H9 (cell line): Measurements from ENCODE around the gene GREB1L. TPM values are rescaled to one million over a fixed set of nuclear protein-coding genes. Genes with fewer than 3 reads are reported as not detected.

Experiments used
- DNase-seq: peaks from one replicate; pipeline ENCODE4 v3.0.0-alpha.2; 2017
- H2AFZ ChIP-seq: one replicate; pipeline ENCODE4 v1.6.1; 2013; ENCODE audit warnings: mild to moderate bottlenecking, low read length, control low read depth, moderate library complexity
- H2AK5ac ChIP-seq: 2 replicates; pipeline ENCODE4 v1.6.1; 2013; ENCODE audit warnings: low read length, control low read depth, mixed read lengths; ENCODE audit not compliant: insufficient read length
- H2BK120ac ChIP-seq: one replicate; pipeline ENCODE4 v1.6.1; 2013; ENCODE audit warnings: low read depth, mild to moderate bottlenecking, low read length, control low read depth, inconsistent platforms; ENCODE audit not compliant: poor library complexity, severe bottlenecking
- H2BK12ac ChIP-seq: 2 replicates; pipeline ENCODE4 v1.6.1; 2013; ENCODE audit warnings: low read length, control low read depth, mixed read lengths, low read depth; ENCODE audit not compliant: insufficient read length
- H2BK15ac ChIP-seq: 2 replicates; pipeline ENCODE4 v1.6.1; 2013; ENCODE audit warnings: low read depth, low read length, control low read depth
- H2BK20ac ChIP-seq: one replicate; pipeline ENCODE4 v1.6.1; 2013; ENCODE audit warnings: low read depth, mild to moderate bottlenecking, low read length, control low read depth, inconsistent platforms; ENCODE audit not compliant: poor library complexity, severe bottlenecking
- H2BK5ac ChIP-seq: 2 replicates; pipeline ENCODE4 v1.6.1; 2013; ENCODE audit warnings: low read length, control low read depth, mixed read lengths; ENCODE audit not compliant: insufficient read length
- H3K14ac ChIP-seq: 2 replicates; pipeline ENCODE4 v1.6.1; 2013; ENCODE audit warnings: low read length, control low read depth; ENCODE audit not compliant: insufficient read depth
- H3K18ac ChIP-seq: 2 replicates; pipeline ENCODE4 v1.6.1; 2013; ENCODE audit warnings: low read depth, mild to moderate bottlenecking, mixed read lengths, low read length, control low read depth; ENCODE audit not compliant: insufficient read length
- H3K23ac ChIP-seq: 2 replicates; pipeline ENCODE4 v1.6.1; 2013; ENCODE audit warnings: low read length, control low read depth, mixed read lengths, low read depth; ENCODE audit not compliant: insufficient read length
- H3K23me2 ChIP-seq: 2 replicates; pipeline ENCODE4 v1.6.1; 2013; ENCODE audit warnings: low read depth, mild to moderate bottlenecking, mixed read lengths, low read length, control low read depth; ENCODE audit not compliant: insufficient read length, poor library complexity, severe bottlenecking
- H3K27ac ChIP-seq: 2 replicates; pipeline ENCODE4 v1.5.1; 2013; ENCODE audit warnings: low read length, control low read depth, mixed read lengths, low read depth; ENCODE audit not compliant: insufficient read length
- H3K27me3 ChIP-seq: 2 replicates; pipeline ENCODE4 v1.6.1; 2013; ENCODE audit warnings: low read length, control low read depth, inconsistent platforms; ENCODE audit not compliant: insufficient read depth
- H3K4ac ChIP-seq: 2 replicates; pipeline ENCODE4 v1.6.1; 2013; ENCODE audit warnings: low read depth, mild to moderate bottlenecking, control low read depth, inconsistent platforms, low read length, moderate library complexity
- H3K4me1 ChIP-seq: 2 replicates; pipeline ENCODE4 v1.6.1; 2013; ENCODE audit warnings: low read length, control low read depth, inconsistent platforms; ENCODE audit not compliant: insufficient read depth
- H3K4me2 ChIP-seq: 2 replicates; pipeline ENCODE4 v1.6.1; 2013; ENCODE audit warnings: low read length, control low read depth, mixed read lengths; ENCODE audit not compliant: insufficient read length, insufficient read depth
- H3K56ac ChIP-seq: 2 replicates; pipeline ENCODE4 v1.6.1; 2013; ENCODE audit warnings: low read depth, mild to moderate bottlenecking, mixed read lengths, low read length, control low read depth; ENCODE audit not compliant: insufficient read length
- H3K79me1 ChIP-seq: 2 replicates; pipeline ENCODE4 v1.6.1; 2013; ENCODE audit warnings: low read depth, mild to moderate bottlenecking, moderate library complexity, low read length, control low read depth, inconsistent platforms; ENCODE audit not compliant: insufficient read depth, poor library complexity, severe bottlenecking
- H3K79me2 ChIP-seq: 2 replicates; pipeline ENCODE4 v1.6.1; 2013; ENCODE audit warnings: low read length, control low read depth, inconsistent platforms; ENCODE audit not compliant: insufficient read depth
- H3K9ac ChIP-seq: 2 replicates; pipeline ENCODE4 v1.6.1; 2013; ENCODE audit warnings: low read length, control low read depth, mixed read lengths; ENCODE audit not compliant: insufficient read length; ENCODE audit errors: extremely low read depth
- H3K9me3 ChIP-seq: one replicate; pipeline ENCODE4 v1.6.1; 2013; ENCODE audit warnings: low read depth, low read length, inconsistent platforms; ENCODE audit not compliant: control insufficient read depth
- H3T11ph ChIP-seq: one replicate; pipeline ENCODE4 v1.6.1; 2013; ENCODE audit warnings: mild to moderate bottlenecking, low read length, control low read depth, inconsistent platforms
- H4K20me1 ChIP-seq: one replicate; pipeline ENCODE4 v1.6.1; 2013; ENCODE audit not compliant: control insufficient read depth, insufficient read length, insufficient read depth
- H4K5ac ChIP-seq: 2 replicates; pipeline ENCODE4 v1.6.1; 2013; ENCODE audit warnings: low read depth, mild to moderate bottlenecking, mixed read lengths, low read length, control low read depth; ENCODE audit not compliant: insufficient read length
- H4K8ac ChIP-seq: replicated peaks from 2 replicates; pipeline ENCODE4 v1.6.1; 2013; ENCODE audit warnings: low read length, control low read depth, mixed read lengths, low read depth; ENCODE audit not compliant: insufficient read length
- H4K91ac ChIP-seq: 2 replicates; pipeline ENCODE4 v1.6.1; 2013; ENCODE audit warnings: low read depth, mild to moderate bottlenecking, moderate library complexity, mixed read lengths, low read length, control low read depth; ENCODE audit not compliant: insufficient read length
- H3K27ac Mint-ChIP-seq, 3 experiments: 2 replicates in 2 of 3; 3 replicates in 1 of 3; pipeline ENCODE4 v1.8.0; 2020 to 2021; ENCODE audit warnings: mixed read lengths in 3 of 3, mild to moderate bottlenecking in 1 of 3, moderate library complexity in 1 of 3
- H3K27me3 Mint-ChIP-seq: 2 replicates; pipeline ENCODE4 v1.8.0; 2021; ENCODE audit warnings: low read depth, mild to moderate bottlenecking, moderate library complexity, mixed read lengths
- H3K36me3 Mint-ChIP-seq, 3 experiments: 2 replicates in 2 of 3; 3 replicates in 1 of 3; pipeline ENCODE4 v1.8.0; 2020 to 2021; ENCODE audit warnings: low read depth in 3 of 3, mixed read lengths in 3 of 3; ENCODE audit not compliant: insufficient read depth in 1 of 3
- H3K4me1 Mint-ChIP-seq, 2 experiments: 2 replicates each; pipeline ENCODE4 v1.8.0; 2020; ENCODE audit warnings: mixed read lengths in 2 of 2
- H3K4me3 Mint-ChIP-seq, 2 experiments: 2 replicates in 1 of 2; 3 replicates in 1 of 2; pipeline ENCODE4 v1.8.0; 2020 to 2021; ENCODE audit warnings: mild to moderate bottlenecking in 2 of 2, mixed read lengths in 2 of 2, moderate library complexity in 1 of 2
- H3K9me3 Mint-ChIP-seq, 2 experiments: 2 replicates in 1 of 2; 3 replicates in 1 of 2; pipeline ENCODE4 v1.8.0; 2020; ENCODE audit warnings: mild to moderate bottlenecking in 2 of 2, mixed read lengths in 2 of 2, moderate library complexity in 1 of 2
- CTCF ChIP-seq: fragments of 200-600 bp; sonication (generic); conservative IDR thresholded peaks from 3 replicates; pipeline ENCODE4 v1.8.0; 2021; ENCODE audit warnings: antibody characterized with exemption, mild to moderate bottlenecking
- WGBS: extraction: QIAGEN DNeasy Blood & Tissue Kit; methylation state at CpG from one replicate; pipeline ENCODE4 v1.1.7; 2013; ENCODE audit warnings: missing lambda C conversion rate, low lambda C conversion rate, mixed read lengths; ENCODE audit not compliant: insufficient read length; ENCODE audit errors: extremely low coverage; 5-methylcytosine and 5-hydroxymethylcytosine counted together
- total RNA-seq: library from RNA; stranded (reverse); gene quantifications from 2 replicates; pipeline ENCODE4 v1.2.1, GENCODE V29; 2021

Gene GREB1L
- total RNA-seq, 1 experiment from 2014 or later = 2.7 TPM

- Histone ChIP-seq H3K23me2 (no peaks in the 10 kb centered on the region), H2BK120ac (no peak overlapping the region), H3K9me3 (no peaks in the 10 kb centered on the region), H4K8ac (no peak overlapping the region), H2AK5ac (no peak overlapping the region), H3K27ac (no peak overlapping the region), H3K4ac (no peak overlapping the region), H3K79me2 (no peaks in the 10 kb centered on the region), H2BK5ac (no peak overlapping the region), H3K14ac (no peak overlapping the region), H2BK12ac (no peak overlapping the region), H3K4me2 (no peak overlapping the region), H3K56ac (no peak overlapping the region), H2BK15ac (no peak overlapping the region), H3K79me1 (no peaks in the 10 kb centered on the region), H3K27me3 (no peaks in the 10 kb centered on the region), H2AFZ (no peak overlapping the region), H2BK20ac (no peak overlapping the region), H4K91ac (no peak overlapping the region), H3K9ac (no peak overlapping the region), H4K20me1 (no peaks in the 10 kb centered on the region), H3T11ph (no peak overlapping the region), H3K23ac (no peak overlapping the region), H3K4me1 (no peaks in the 10 kb centered on the region), H4K5ac (no peak overlapping the region), H3K18ac (no peak overlapping the region)
- no peaks in the 10 kb centered on the region for H3K36me3 Mint-ChIP-seq
- H3K9me3 Mint-ChIP-seq = no peaks in the 10 kb centered on the region; a peak in 1 of 5 replicates
- no peak overlapping the region for H3K4me3 Mint-ChIP-seq
- H3K27me3 Mint-ChIP-seq = peaks cover 16% of the 10 kb centered on the region
- WGBS = no CpG with 5 or more reads among the region's 3 CpGs
- DNase-seq = no peak
- no peak overlapping the region for H3K27ac Mint-ChIP-seq
- TF ChIP-seq CTCF = no peak
- H3K4me1 Mint-ChIP-seq = peaks cover 0 to 8% of the 10 kb centered on the region in 2 experiments; a peak in 1 of 4 replicates
Observed at GRCh38 chr18:21284540-21284939, 42.5 kb downstream of the GREB1L start.
